Upper lobe of right lung (tissue), 1 donor: Measurements from ENCODE around the gene TMEM62. TPM values are rescaled to one million over a fixed set of nuclear protein-coding genes. Genes with fewer than 3 reads are reported as not detected.

Experiments used
- ATAC-seq: fragments of 200-7000 bp; cut with Tn5 transposase; one replicate; pipeline ENCODE4 v1.9.1; 2020; ENCODE audit warnings: mild to moderate bottlenecking, moderate library complexity
- DNase-seq: peaks from one replicate; pipeline ENCODE4 v3.0.0-alpha.2; 2020
- H3K27ac ChIP-seq: fragments of 200-600 bp; one replicate; pipeline ENCODE4 v1.8.0; 2022
- H3K27me3 ChIP-seq: fragments of 200-600 bp; one replicate; pipeline ENCODE4 v1.8.0; 2022; ENCODE audit warnings: mild to moderate bottlenecking
- H3K36me3 ChIP-seq: fragments of 200-600 bp; one replicate; pipeline ENCODE4 v1.8.0; 2022
- H3K4me1 ChIP-seq: fragments of 200-600 bp; one replicate; pipeline ENCODE4 v1.8.0; 2022
- H3K4me3 ChIP-seq: fragments of 200-600 bp; one replicate; pipeline ENCODE4 v1.8.0; 2022; ENCODE audit warnings: mild to moderate bottlenecking
- H3K9me3 ChIP-seq: fragments of 200-600 bp; one replicate; pipeline ENCODE4 v1.8.0; 2022
- CTCF ChIP-seq: fragments of 200-600 bp; IDR thresholded peaks from one replicate; pipeline ENCODE4 v1.8.0; 2022; ENCODE audit warnings: antibody characterized with exemption
- intact Hi-C: fragments of 100-400 bp; cut with DNase I; formaldehyde crosslinking; loops from one replicate; pipeline ENCODE4 v1.11.0; 2022
- total RNA-seq: library from RNA; stranded (reverse); fragmentation: NEBNext Ultra II Directional; extraction: Animal tissue kit (Norgen Biotek cat#: 25700); gene quantifications from one replicate; pipeline ENCODE4 v1.2.1, GENCODE V29; 2021
- donor health status: DM: no; HTN: yes; CAD: no; lungs with severe emphysema.

TMEM62 gene
- total RNA-seq, 1 donor from 2014 or later = 28.1 TPM

GRCh38 chr15:43132830-43133429 is 456 bp upstream of the TMEM62 start:
- H3K4me1 ChIP-seq = peaks cover 13% of the 10 kb centered on the region
- ATAC-seq = no peak
- peak overlapping the region; percentile 86 for H3K27ac ChIP-seq
- peak overlapping the region; percentile 76 for H3K4me3 ChIP-seq
- H3K9me3 ChIP-seq = no peaks in the 10 kb centered on the region
- DNase-seq = peak; percentile 68
- H3K27me3 ChIP-seq = no peaks in the 10 kb centered on the region
- TF ChIP-seq CTCF = no peak
- intact Hi-C loops = no loop called here
- peaks cover 14% of the 10 kb centered on the region for H3K36me3 ChIP-seq

GRCh38 chr15:43134157-43134635 is 810 bp downstream of the TMEM62 start:
- no peaks in the 10 kb centered on the region for H3K27me3 ChIP-seq
- intact Hi-C loops = no loop called here
- no peaks in the 10 kb centered on the region for H3K9me3 ChIP-seq
- H3K27ac ChIP-seq = peak overlapping the region; percentile 86
- DNase-seq (no peak), ATAC-seq (no peak)
- peak overlapping the region; percentile 76 for H3K4me3 ChIP-seq
- no peak for TF ChIP-seq CTCF
- peaks cover 13% of the 10 kb centered on the region for H3K4me1 ChIP-seq
- H3K36me3 ChIP-seq = peaks cover 26% of the 10 kb centered on the region

- intact Hi-C loops = no loop called here
- no peak for TF ChIP-seq CTCF
- DNase-seq = no peak
These were observed 2.0 kb downstream of the TMEM62 start for GRCh38 chr15:43135351-43135750.

GRCh38 chr15:43143203-43143941 is 10.0 kb downstream of the TMEM62 start:
- intact Hi-C loops = no loop called here
- no peak overlapping the region for H3K4me3 ChIP-seq
- ATAC-seq = no peak
- no peak for DNase-seq
- peaks cover 58% of the 10 kb centered on the region for H3K36me3 ChIP-seq
- no peak overlapping the region for H3K27ac ChIP-seq
- no peaks in the 10 kb centered on the region for H3K27me3 ChIP-seq
- no peaks in the 10 kb centered on the region for H3K9me3 ChIP-seq
- peaks cover 5% of the 10 kb centered on the region for H3K4me1 ChIP-seq
- no peak for TF ChIP-seq CTCF

More at GRCh38 chr15:43135351-43135750, 2.0 kb downstream of the TMEM62 start:
- Histone ChIP-seq H3K36me3 (peaks cover 36% of the 10 kb centered on the region), H3K9me3 (no peaks in the 10 kb centered on the region), H3K4me1 (peaks cover 13% of the 10 kb centered on the region), H3K4me3 (no peak overlapping the region), H3K27me3 (no peaks in the 10 kb centered on the region), H3K27ac (no peak overlapping the region)
- no peak for ATAC-seq

GRCh38 chr15:43144512-43144911 is 11.1 kb downstream of the TMEM62 start:
- TF ChIP-seq CTCF = no peak
- peaks cover 5% of the 10 kb centered on the region for H3K4me1 ChIP-seq
- ATAC-seq (no peak), DNase-seq (no peak)
- H3K9me3 ChIP-seq = no peaks in the 10 kb centered on the region
- H3K36me3 ChIP-seq = peaks cover 58% of the 10 kb centered on the region
- no peak overlapping the region for H3K27ac ChIP-seq
- no peak overlapping the region for H3K4me3 ChIP-seq
- no peaks in the 10 kb centered on the region for H3K27me3 ChIP-seq
- intact Hi-C loops = no loop called here
